GM18505 (cell line): ENCODE data around the gene NPIPB8.
"Not testable (repeated sequence)": the region's sequence is repeated elsewhere in the genome, so short reads cannot be mapped to it uniquely, and the experiment has no call there.

Experiments used
- ATAC-seq: cut with Tn5 transposase; IDR thresholded peaks from one replicate; pipeline ENCODE4 v1.9.1; 2021; ENCODE audit not compliant: unreplicated experiment
- POLR2A ChIP-seq: IDR thresholded peaks from 4 replicates; pipeline ENCODE4 v1.6.1; 2011; ENCODE audit warnings: borderline replicate concordance; ENCODE audit not compliant: insufficient read depth, insufficient read length; ENCODE audit errors: extremely low read depth

NPIPB8 gene

GRCh38 chr16:28637765-28638164 lies at the start of gene NPIPB8:
NPIPB8 (plus strand) TSS chr16:28638065; CDS start chr16:28638361, 296 bp downstream.
- ATAC-seq = not testable (repeated sequence)

GRCh38 chr16:28589069-28589468 lies 48.8 kb upstream of the NPIPB8 start:
- TF ChIP-seq POLR2A = no peak
- ATAC-seq = no peak

GRCh38 chr16:28589930-28590329 lies 47.9 kb upstream of the NPIPB8 start:
- no peak for ATAC-seq
- TF ChIP-seq POLR2A = no peak

GRCh38 chr16:28590384-28591340 lies 47.2 kb upstream of the NPIPB8 start:
- ATAC-seq = no peak
- TF ChIP-seq POLR2A = no peak

- ATAC-seq = no peak
- no peak for TF ChIP-seq POLR2A
These were observed 46.5 kb upstream of the NPIPB8 start for GRCh38 chr16:28591355-28591754.

GRCh38 chr16:28592511-28592910 lies 45.4 kb upstream of the NPIPB8 start:
- TF ChIP-seq POLR2A = no peak
- no peak for ATAC-seq

- ATAC-seq = no peak
- no peak for TF ChIP-seq POLR2A
These were observed 44.8 kb upstream of the NPIPB8 start for GRCh38 chr16:28592979-28593553.

GRCh38 chr16:28595451-28595850 lies 42.4 kb upstream of the NPIPB8 start:
- not testable (repeated sequence) for ATAC-seq

- ATAC-seq = no peak
- TF ChIP-seq POLR2A = no peak
These were observed 41.7 kb upstream of the NPIPB8 start for GRCh38 chr16:28596115-28596630.

- ATAC-seq = no peak
- no peak for TF ChIP-seq POLR2A
These were observed 40.8 kb upstream of the NPIPB8 start, which contains the start of gene SULT1A2 for GRCh38 chr16:28596840-28597691. SULT1A2 (minus strand) TSS chr16:28597050; CDS start chr16:28595930, 1,120 bp downstream.

- TF ChIP-seq POLR2A = no peak
- ATAC-seq = no peak
These were observed 40.1 kb upstream of the NPIPB8 start for GRCh38 chr16:28597692-28598261.

GRCh38 chr16:28599377-28600285 lies 38.2 kb upstream of the NPIPB8 start:
- ATAC-seq = not testable (repeated sequence)

- ATAC-seq = not testable (repeated sequence)
These were observed 36.9 kb upstream of the NPIPB8 start for GRCh38 chr16:28600965-28601364.

GRCh38 chr16:28601589-28601988 lies 36.3 kb upstream of the NPIPB8 start:
- ATAC-seq = not testable (repeated sequence)

GRCh38 chr16:28602062-28602461 lies 35.8 kb upstream of the NPIPB8 start:
- not testable (repeated sequence) for ATAC-seq
